Measurements from ENCODE around the gene MUSK.
"Not testable (repeated sequence)": the region's sequence is repeated elsewhere in the genome, so short reads cannot be mapped to it uniquely, and the experiment has no call there.

MUSK gene

DNA sequence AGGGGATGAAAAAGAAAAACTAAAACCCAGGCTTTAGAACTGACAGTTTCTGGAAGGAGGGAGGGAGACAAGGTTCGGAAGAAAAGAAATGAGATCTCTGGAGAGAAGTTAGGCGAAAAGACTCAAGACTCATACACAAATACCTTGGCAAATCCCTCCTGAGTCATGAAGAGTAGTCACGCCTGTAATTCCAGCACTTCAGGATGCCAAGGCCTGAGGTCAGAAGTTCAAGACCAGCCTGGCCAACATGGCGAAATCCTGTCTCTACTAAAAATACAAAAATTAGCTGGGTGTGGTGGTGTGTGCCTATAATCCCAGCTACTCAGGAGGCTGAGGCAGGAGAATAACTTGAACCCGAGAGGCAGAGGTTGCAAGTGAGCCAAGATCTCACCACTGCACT is 27.3 kb downstream of the MUSK start:
- not testable (repeated sequence) for DNase-seq

DNA sequence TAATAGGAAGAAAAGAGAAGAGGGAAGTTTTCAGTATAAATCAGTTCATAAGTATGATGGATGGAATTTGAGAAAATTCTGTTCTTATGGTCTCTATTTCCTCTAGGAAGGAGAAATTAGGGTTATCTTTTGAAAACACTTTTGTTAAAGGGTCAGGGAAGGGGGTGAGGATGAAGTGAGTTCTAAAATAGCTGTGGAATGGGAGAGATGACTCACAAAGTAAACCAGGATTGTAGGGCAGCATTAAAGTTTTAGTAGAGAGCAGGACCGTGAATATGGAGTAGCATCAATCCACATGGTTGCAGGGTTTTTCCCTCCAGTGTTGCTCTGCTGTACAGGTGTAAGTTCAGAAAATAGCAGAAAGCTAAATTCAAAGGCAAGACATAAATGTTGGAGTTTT is 32.4 kb downstream of the MUSK start:
- no peak for DNase-seq

DNA sequence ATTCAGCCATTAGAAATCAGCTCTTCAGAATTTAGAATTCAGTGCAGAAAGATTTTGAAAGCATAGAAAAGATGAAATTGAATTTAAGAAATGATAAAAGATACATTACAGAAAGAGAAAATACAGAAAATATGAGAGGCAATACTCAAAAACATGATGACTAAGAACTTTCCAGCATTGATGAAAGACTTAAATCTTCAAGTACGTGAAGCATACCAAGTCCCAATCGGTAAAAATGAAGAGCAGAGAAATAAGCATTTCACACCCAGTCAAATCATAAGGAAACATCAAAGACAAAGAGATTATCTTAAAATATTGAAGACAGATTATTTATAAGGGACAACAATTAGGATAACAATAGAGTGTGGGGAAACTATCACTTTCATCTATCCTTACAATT is 35.1 kb downstream of the MUSK start:
- no peak for DNase-seq

DNA sequence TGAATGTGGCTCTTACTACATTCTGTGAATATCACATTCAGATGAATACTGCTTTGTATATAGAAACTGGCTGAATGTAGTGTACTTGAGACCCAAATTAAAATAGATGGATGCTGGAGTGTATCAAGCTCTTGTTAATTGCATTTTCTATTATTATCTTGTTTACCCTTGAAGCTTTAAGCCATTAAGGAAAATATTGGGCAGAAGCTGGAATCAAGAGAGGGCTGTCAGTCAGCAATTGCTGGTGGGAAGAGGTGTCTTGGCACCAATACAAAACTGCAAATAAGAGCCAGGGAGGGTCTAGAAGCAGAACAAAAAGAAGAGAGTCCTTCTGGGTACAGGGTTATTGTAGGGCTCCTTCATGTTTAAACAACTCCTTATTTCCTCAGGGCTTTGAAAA is 38.8 kb downstream of the MUSK start:
- DNase-seq: no peak

DNA sequence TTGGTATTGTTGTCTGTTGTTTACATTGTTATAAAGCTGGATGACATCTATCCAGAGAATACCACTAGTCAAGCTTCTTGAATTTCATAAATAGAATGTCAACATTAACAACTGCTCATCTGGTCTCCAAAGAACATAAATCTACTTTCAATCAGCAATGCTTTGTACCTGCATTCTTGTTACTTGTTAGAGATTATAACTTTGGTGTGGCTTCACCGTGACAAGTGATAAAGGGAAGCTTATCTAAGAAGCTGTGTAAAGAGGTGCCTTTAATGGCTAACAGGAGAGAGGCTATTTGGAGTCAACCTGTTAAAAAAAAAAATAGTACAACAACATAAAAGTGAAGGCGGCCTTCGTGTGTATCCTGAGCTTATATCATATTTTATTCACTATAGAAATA is 41.8 kb downstream of the MUSK start:
- DNase-seq: no peak

DNA sequence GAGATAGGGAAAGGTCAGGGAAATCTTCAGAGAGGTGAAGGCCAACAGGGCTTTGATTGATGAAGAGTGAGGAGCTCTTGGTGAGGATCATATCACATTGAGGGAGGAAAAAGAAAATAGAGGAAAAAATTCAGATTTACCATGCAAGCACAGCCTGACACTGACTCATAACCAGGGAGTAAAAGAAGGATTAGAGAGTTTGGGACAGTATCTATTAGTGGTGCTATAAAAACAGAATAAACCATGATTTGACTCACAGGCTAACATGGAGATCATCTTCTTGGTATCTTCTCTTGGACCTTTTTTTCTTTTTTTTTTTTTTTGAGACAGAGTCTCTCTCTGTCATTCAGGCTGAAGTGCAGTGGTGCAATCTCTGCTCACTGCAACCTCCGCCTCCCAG is 44.4 kb downstream of the MUSK start:
- DNase-seq: no peak

DNA sequence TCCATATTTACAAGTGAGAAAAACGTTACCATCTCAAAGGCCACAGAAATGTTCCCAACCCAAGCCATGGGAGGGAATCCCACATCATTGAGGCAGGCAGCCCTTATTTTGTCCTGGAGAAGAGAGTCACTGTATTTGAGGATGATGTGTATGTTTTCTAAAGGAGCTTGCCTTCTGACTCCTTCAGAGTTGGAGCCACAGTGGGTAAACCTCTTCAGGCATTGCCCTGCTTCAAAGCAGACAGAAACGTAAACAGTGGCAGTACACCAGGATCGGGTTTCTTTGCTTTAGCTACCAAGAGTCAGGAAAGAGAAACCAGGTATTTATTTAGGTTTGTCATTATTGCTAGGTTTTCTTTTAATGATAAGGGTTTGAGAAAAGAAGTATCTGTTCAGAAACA is 45.7 kb downstream of the MUSK start:
- no peak for DNase-seq

DNA sequence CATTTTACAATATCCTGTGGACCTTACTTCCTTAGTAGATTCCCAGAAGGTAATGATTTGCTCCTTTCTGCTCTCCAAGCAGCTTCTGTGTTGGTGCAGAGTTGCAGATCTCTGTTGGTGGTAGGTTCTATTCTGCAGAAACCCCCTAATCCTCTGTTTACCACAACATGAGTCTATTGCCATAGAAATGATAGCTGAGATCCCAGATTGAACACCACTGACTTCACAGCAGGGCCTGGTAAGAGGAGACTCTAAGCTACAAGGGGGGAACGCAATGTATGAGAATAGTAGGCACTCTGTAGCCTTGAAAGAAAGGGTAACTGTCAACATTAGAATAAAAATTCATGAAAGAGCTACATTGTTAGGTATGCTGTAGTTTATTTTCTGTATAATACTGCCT is 59.5 kb downstream of the MUSK start:
- DNase-seq: no peak

DNA sequence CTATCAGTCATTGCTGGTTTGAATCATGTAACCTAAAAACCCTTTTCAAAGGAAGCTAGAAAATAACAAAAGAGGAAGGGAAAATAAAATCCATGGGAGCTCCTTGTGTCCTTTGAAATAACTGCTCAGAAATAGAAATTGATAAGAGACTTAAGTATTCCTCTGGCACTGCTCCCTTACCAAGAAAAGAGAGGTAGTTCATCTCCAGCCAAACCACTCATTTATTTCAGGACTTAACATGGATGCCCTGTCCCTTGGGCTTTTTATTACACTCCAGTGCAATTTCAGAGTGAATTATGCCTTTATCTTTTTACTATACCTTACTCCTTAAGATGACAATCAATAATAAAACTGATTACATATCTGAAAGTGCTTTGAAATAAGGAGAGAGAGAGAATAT is 61.0 kb downstream of the MUSK start:
- no peak for DNase-seq

DNA sequence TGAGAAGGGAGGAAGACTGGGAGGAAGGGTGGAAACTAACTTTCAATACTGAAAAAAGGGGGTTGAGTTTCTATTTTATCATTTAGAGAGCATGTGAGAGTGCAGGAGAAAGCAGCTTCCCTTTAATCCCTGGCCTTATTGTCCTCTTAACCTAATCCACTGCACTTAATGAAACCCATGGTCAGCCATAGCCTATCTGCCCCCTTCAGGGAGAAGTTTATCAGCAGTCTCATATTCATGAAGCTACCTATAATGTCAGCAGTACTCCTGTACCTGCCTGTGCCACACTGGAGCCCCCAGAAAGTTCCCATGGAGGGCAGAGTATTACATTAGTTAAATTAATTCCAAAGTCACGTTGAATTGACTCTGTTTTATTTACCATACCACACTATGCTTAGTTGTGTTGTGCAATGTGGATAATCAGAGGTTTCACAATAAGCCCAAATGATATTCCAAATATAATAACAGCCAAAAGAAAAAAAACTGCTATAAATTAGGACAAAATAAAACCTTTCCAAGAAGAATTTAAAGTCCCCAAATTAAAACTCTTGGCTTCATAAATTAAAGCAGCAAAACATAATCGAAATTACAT is 62.9 kb downstream of the MUSK start:
- DNase-seq: no peak

DNA sequence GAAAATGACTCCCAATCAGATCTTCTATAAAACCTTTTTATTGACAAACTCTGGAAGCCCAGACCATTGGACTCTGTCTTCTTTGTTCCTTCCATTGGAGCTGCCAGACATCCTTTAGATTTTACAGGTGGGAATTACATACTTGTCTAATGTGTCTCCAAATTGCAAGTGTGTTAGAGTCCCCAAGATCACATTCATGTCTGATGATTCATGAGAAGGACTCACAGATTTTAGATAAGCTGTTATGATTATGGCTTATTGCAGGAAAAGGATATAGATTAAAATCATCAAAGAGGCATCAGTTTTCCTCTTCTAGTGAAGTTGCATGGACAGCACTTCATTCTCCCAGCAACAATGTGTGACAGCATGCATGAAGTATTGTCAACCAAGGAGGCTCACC is 70.4 kb downstream of the MUSK start:
- DNase-seq: no peak

DNA sequence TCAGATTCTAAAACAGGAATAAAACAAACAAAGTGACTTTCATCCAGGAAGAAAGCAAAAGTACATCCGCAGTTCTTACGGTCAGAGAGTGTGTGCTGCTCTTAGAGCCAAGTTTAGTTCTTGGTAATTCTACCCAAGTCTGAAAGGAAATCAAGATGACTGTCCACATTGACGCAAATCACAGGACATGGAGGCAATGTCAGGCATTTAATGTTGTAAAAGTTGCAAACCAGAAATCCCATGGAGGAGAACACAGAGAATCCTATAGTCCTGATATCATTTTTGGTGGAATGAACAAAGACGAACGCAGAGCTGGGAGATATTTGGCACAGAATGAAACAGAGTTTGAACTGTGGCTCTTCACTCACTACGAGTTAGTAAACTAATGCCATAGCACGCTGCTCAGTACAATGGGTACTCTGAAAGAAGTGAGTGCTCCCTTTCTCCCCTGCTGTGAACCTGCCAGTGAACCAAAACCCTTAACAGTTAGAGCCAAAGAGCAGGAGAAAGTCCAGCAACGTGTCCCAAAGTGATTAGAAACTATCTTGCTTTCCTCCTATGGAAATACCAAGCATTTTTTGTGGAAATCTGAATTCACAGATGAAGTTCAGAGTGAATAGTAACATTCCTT is 74.3 kb downstream of the MUSK start:
- no peak for DNase-seq

DNA sequence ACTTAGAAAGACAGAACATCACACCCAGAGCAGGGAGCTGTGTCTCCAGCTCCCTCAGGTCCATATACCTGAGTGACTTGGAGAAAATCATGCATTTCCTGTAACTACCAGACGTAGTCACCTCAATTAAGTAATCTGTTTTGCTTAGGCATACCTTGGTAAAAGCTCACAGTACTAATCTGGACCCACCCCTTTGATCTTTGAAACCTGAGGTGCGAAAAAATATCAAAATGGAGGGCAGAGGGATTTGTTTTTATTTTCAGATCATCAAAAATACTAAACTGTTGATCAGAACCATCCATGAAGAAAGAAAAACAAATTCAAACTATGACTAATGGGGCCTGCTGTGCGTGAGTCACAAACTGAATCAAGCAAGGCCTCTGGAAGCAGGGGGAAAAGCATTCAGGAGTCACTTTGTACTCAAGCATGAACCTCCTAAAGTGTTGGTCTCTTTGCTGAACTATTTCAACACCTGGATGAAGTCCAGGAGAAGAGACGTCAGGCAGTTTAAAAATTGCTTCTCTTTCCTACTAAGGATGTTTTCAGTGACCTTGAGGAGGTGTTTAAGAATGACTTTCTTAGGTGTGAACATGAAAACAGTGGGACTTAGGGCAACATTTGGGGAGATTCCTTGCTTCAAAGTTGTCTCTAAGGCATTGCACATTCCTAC is 76.3 kb downstream of the MUSK start:
- DNase-seq: peak; percentile 48

DNA sequence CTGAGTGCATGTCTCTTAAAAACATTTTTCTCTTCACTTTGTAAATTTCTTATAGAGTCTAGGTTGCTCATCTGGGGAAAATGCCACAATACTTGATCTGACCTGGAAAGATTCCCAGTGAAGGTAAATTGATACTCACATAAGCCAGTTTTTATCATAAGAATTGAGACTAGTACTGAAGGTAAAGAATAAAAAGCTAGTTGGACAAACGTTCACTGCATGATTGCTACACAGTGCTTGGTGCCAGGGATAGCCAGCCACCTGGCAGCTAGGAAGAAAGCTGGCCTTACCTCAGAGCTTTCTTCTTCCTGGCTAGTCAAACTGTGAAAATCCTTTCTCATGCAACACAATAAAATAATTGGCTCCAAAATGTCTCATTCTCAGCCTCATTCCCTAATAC is 77.1 kb downstream of the MUSK start:
- no peak for DNase-seq

DNA sequence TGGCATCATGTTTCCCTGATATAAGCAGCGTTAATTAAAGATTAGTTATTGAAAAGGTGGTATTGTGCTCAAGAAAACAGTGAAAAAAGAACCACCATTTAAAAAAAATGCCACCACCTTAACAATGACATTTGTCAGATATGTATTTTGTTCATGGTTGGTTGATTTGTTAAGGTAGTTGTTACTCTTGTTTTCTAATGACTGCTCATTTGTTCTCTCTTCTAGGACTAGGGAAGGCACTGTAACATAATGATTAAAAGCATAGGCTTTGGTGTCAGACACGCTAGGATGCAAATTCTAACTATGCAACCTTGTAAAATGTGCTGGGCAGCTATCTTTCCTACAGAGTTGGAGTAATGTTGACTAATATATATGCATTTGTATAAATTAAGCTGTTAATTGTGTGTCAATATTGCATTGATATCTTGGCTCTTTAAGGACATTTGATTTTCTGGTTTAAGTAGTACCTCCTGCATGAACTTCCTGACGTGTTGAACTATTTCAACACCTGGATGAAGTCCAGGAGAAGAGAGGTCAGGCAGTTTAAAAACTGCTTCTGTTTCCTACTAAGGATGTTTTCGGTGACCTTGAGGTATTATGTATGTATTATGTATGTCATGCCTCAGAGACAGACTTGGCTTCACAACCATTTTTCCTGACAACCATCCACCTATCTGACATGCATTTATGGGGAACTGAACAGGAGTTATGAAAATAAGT is 77.8 kb downstream of the MUSK start:
- no peak for DNase-seq

DNA sequence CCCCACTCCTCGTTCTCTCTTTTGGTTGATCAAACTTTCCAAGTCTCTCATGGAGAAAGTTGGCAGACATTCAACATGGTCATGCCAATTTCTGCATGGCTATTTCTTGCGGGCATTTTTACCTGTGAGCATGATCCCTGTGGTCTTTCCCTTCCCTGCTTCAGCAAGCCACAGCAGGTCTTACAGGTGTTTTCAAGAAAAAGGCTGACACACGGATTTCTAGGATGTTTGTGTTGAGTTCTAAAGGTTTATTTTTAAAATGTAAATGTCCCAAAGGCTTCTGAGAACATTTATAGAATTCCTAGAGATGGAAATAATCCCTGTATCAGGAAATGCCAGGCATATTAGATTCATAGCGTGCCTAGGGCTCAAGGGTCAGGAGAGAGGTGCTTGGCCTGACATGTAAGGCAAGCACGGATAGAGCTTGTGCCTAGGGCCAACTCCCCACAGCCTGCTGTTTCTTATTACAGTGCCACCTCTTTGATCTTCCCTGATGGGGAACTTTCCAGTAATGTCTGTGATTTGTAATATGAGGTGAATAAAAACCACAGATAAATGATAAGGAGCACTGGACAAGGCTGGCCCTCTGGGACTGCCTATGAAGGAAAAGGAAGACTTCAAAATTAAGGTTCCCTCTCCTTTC is 79.8 kb downstream of the MUSK start:
- peak; percentile 20 for DNase-seq

DNA sequence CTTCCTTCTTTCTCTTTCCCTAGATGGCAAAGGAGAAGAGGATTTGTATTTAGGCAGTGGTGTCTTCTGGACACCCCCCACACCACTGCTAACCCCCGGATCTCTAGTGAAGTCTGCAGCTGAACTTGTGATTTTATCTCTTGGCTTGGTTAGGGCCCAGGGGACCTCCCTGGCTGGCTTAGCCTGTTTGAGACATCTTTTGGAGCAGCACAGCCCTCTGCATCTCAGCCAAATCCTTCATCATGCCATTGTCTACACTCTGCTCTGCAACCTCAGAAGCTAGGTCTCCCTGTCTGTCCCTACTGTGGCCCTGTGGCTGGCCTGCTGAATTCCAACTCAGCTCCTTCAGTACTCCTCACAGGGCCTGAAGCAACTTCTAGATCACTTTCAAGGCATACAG is 81.7 kb downstream of the MUSK start:
- DNase-seq: no peak

DNA sequence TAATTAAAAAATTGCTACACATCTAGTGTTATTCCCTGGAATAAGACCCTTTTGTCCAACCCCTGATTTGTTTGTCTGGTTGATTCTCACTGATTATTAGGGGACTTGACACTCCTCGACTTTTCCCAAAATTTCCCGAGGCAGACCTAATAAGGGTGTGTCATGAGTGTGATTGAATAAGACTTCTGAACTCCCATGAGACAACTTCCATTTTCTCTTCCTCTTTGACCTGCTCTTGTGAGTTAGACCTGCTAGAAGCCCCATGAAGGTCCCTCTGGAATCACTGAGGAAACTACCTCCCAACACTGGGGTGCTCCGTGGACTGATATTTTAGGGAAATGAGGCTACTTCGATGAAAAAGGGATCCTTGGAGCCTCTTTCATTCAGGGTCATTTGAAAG is 83.4 kb downstream of the MUSK start:
- no peak for DNase-seq

DNA sequence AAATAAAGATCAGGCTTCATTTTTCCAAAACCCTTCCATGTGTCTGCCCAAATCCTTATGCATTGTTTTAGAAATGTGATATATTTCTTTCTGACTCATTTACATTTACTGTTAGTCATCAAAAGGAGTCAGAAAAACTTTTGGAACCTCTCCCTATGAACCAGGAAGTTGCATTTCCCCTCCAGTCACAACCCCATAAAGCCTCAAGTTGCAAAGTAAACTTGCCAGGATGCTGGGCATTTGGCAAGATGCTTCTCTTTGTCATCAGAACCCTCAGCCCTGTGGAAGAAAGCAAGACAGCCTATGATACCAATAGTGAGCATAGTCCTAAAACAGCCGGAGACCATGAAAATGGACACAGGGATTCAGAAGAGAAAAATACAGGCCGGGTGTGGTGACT is 84.2 kb downstream of the MUSK start:
- DNase-seq: peak; percentile 60

DNA sequence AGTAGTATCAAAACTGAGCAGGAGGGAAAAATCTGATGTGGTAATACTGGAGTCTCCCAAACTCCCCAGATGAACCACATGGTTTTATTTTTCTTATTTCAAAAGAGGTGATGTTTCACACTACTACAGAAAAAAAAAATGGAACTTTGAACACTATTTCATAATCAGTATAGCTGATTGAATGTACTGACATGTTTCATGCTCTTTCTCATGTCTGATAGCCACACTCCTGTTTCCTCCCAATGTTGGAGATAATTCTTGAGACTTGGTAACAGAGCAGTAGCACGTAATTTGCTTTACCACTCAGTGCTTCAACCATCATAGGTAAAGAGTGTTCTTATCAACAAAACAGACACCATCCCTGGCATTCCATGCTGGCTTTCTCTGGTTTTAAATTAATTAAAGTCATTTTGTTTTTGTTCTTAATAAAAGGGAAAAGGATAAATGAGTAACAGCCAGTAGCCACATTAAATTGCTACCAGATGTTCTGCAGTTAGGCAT is 85.2 kb downstream of the MUSK start:
- DNase-seq: no peak

DNA sequence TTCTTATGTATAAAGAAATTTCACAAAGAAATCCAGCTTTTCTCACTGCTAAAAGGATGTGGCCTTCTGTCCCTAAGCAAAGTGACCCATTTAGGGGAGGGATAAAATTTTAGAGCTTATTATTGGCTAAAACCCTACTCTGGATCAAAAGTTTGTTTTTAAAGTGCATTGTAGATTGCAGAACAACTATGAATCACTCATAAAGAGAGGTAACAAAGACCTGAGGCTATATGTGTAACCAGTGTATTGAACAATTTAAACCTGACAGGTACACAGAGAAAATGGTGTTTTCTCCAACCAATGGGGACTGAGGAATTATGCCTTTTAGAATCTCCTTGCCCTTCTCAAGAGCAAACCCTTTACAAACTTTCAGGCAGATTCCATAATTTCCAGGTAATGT is 86.6 kb downstream of the MUSK start:
- no peak for DNase-seq

DNA sequence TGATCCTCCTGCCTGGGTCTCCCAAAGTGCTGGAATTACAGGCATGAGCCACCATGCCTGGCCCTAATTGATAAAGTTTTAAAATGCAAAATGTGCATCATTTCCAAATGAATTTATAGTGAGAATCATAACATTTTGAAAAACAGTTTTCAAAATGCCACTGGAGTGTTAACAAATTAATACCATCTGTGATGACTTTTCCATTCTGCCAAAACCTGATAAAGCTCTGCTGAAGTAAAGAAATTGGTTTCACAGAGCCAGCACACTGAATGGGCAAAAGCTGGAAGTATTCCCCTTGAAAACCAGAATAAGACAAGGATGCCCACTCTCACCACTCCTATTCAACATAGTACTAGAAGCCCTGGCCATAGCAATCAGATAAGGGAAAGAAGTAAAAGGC is 89.6 kb downstream of the MUSK start:
- no peak for DNase-seq

DNA sequence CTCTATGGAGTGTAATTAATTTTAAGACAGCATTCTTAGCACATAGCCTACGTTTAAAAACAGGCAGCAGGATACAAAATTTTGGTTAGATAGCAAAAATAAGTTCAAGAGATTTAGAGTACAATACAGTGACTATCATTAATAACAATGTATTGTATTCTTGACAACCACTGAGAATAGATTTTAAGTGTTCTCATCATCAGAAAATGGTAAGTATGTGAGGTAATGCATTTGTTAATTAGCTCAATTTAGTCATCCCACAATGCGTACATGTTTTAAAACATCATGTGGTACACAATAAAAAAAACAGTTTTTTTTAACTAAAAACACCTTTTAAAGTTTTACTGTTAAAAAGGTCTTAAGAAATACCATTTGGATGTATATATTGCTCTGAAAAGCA is 94.2 kb downstream of the MUSK start:
- no peak for DNase-seq
